GM19468 (cell line): ENCODE results near the gene ASIC1.

Experiments used
- ATAC-seq: cut with Tn5 transposase; IDR thresholded peaks from one replicate; pipeline ENCODE4 v1.9.1; 2021; ENCODE audit warnings: mild to moderate bottlenecking, moderate library complexity, moderate number of reproducible peaks; ENCODE audit not compliant: unreplicated experiment; ENCODE audit errors: extremely low read depth

The ASIC1 gene

GRCh38 chr12:50103767-50104321, 46.4 kb downstream of the ASIC1 start, which contains the start of gene GPD1:
GPD1 (plus strand) TSS chr12:50104008; CDS start chr12:50104051, 43 bp downstream.
- no peak for ATAC-seq

GRCh38 chr12:50104417-50105366, 47.3 kb downstream of the ASIC1 start:
- ATAC-seq = no peak

GRCh38 chr12:50105913-50106450, 48.6 kb downstream of the ASIC1 start:
- ATAC-seq = no peak

GRCh38 chr12:50106907-50107306, 49.5 kb downstream of the ASIC1 start:
- no peak for ATAC-seq

GRCh38 chr12:50107416-50108268, 50.2 kb downstream of the ASIC1 start:
- ATAC-seq = no peak

- no peak for ATAC-seq
These were observed 51.9 kb downstream of the ASIC1 start for GRCh38 chr12:50109319-50109718.

GRCh38 chr12:50110127-50110761, 52.8 kb downstream of the ASIC1 start:
- ATAC-seq = no peak

- ATAC-seq = no peak
These were observed 53.5 kb downstream of the ASIC1 start for GRCh38 chr12:50110762-50111351.

GRCh38 chr12:50111395-50111692, 53.9 kb downstream of the ASIC1 start:
- ATAC-seq = no peak

- peak; percentile 83 for ATAC-seq
These were observed 54.5 kb downstream of the ASIC1 start, which contains the start of gene COX14 for GRCh38 chr12:50111693-50112455. COX14 (plus strand) TSS chr12:50112236; CDS start chr12:50120044, 7,808 bp downstream.

GRCh38 chr12:50112456-50113218, 55.2 kb downstream of the ASIC1 start:
- no peak for ATAC-seq

- no peak for ATAC-seq
These were observed 59.7 kb downstream of the ASIC1 start for GRCh38 chr12:50117057-50117622.

- ATAC-seq = no peak
These were observed 62.0 kb downstream of the ASIC1 start for GRCh38 chr12:50119387-50119786.

GRCh38 chr12:50120521-50120920, 63.1 kb downstream of the ASIC1 start:
- no peak for ATAC-seq

- ATAC-seq = no peak
These were observed 63.6 kb downstream of the ASIC1 start for GRCh38 chr12:50120953-50121352.

- no peak for ATAC-seq
These were observed 64.2 kb downstream of the ASIC1 start for GRCh38 chr12:50121641-50122040.

- no peak for ATAC-seq
These were observed 65.8 kb downstream of the ASIC1 start for GRCh38 chr12:50123203-50123602.

GRCh38 chr12:50127546-50127945, 70.2 kb downstream of the ASIC1 start:
- no peak for ATAC-seq
